Activated CD8-positive, alpha-beta memory T cell treated with anti-CD3 and anti-CD28 coated beads, Interleukin-2, amount 50 U/mL, for 24 hours (primary cell): ENCODE results near the gene TFF2.
A peak's percentile ranks its signal among the peaks of the same experiment; 100 is the strongest.

Experiments used
- DNase-seq: peaks from one replicate; pipeline ENCODE4 v3.0.0-alpha.2; 2020; ENCODE audit errors: extremely low read depth

Gene TFF2

DNA sequence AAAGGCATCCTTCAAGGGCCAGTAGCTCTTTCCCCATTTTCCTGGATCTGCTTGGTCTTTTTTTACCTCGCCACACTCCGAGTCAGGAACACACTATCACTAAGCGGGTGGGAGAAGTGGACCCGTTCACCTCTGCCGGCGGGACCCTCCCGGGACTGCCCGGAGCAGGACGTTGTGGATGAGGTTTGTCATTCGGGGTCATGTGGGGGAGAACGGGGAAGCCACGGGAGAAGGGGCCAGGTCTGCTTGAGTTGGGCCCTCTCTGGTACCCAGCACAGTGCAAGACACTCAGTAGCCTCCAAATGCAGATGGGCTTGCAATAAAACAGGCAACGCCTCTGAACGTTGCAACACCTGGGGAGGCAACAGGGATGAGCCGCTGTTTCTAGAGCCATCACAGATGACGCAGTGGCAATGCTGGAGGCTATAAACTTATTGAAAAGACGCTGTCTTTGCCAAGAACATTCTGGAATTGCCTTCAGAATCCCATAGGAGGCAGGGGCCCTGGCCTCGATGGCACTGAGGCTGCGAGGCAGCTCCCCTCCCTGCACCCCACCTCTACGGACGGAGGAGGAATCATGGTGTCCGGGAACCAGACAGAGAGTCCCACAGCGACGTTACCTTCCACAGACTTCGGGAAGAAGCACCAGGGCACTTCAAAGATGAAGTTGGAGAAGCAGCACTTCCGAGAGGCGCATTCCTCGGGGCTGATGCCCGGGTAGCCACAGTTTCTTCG, 3.8 kb downstream of the TFF2 start:
- DNase-seq: no peak

DNA sequence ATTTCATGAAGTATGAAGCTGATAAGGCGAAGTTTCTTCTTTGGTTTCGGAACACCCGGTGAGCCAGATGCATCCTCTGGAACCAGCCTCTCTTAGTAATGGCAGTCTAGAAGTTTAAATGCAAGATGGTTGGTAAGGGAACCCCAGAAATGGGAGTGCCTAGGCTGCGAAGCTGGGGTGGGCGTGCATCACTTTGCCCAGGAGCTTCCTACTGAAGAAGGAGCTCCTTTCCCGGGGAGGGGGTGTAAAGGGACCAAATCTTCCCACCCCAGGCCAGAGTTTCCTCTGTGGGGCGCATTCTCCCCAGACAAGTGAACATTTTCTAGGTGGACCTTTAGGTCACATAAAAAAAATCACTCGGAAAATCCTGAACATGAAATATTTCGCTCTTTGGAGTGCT, 4.4 kb downstream of the TFF2 start:
- no peak for DNase-seq

DNA sequence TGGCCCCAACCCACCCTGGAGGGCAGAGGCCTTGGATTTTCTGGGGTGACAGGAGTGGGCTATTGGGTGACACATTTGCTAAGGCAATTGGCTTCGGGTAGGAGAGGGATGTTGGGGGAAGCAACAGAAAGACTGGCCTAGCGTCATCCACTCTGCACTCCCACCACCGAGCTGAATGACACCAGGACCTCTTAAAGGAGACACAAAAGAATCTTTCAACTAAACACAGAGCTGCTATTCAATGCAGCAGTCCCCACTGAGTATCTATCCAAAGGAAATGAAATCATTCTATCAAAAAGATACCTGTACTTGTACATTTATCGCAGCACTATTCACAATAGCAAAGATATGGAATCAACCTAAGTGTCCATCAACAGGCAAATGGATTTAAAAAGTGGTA, 6.2 kb downstream of the TFF2 start:
- DNase-seq: no peak

DNA sequence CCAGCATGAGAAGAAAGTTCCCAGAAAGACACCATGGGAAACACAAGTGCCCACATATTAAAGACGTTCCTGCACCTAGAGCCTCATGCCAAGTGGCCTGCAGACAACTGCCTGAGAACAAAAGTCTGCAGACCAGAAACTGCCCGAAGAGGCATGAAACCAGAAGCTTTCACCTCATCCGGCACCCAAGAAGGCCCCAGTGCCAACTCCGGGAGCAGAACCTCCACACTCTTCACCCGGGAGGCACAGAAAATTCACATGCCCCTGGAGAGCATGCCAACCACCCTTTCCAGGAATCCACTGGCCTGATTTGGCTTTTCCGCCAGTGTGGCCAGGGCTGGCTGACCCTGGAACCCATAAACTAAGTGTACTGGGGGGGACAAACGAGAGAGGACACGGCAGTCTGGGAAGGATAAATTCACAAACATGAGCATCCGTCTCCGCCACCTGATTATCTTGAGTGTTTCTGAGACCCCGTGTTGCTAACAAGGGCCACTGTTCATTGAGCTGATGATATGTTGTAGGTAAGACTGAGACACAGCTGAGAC, 6.8 kb downstream of the TFF2 start:
- DNase-seq: no peak

DNA sequence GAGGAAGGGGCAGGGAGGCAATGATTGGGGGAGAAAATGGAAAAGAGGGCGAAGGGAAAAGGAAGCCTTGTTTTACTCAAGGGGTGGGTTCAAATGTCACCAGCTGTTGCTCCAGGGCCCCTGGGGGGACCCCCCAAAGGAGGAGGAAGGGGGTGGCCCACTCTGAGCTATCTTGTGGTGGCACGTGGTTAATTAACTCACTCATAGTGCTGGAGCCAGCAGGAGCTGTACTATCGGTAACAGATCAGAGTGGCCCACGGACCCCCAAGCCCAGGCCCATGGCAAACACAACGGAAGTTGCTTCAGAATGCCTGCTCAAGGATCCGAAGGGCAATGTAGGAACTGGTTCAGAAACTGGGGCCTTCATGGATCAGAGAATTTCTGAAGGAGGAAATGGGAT, 7.2 kb downstream of the TFF2 start:
- DNase-seq: no peak

DNA sequence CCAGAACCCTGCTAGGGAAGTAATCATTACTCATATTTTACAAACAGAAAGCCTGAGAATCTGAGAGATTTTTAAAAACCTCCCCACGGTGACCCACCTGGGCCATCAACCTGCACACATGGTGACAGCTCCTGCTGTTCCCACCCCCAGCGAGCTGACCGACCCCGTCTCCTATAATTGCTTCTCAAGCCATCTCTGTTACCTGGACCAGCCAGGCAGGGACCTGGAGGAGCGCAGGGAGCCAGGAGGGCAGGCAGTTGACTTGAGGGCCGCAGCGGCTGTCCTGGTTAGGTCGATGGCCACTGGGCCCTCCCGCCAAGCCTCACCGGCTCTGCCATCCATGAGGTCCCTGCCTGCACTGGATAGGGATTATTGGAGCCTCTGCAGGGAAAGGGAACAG, 7.7 kb downstream of the TFF2 start:
- no peak for DNase-seq

DNA sequence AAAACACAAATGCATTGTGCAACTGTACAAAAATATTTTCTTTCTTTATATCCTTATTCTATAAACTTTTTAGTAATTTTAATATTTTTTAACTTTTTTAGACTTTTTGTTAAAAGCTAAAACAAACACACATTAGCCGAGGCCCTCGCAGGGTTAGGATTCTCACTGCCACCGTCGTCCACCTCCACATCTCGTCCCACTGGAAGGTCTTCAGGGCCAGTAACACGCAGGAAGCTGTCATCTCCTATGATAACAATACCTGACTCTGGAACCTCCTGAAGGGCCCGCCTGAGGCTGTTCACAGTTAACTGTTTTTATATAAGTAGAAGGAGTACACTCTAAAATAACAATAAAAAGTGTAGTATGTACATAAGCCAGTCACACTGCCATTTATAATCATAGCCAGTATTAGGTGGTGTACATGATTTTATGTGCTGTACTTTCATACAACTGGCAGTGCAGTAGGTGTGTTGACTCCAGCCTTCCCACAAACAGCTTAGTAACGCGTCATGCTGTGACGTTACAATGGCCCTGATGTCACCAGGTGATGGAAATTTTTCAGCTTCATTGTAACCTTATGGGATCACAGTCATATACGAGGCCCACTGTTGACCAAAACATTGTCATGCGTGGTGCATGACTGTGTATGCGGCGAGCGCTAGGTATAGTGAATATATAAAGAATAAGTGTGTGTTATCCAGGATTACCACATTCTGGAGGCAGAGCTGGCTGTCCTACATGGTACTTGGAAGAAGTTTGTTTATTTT, 8.8 kb downstream of the TFF2 start:
- no peak for DNase-seq

DNA sequence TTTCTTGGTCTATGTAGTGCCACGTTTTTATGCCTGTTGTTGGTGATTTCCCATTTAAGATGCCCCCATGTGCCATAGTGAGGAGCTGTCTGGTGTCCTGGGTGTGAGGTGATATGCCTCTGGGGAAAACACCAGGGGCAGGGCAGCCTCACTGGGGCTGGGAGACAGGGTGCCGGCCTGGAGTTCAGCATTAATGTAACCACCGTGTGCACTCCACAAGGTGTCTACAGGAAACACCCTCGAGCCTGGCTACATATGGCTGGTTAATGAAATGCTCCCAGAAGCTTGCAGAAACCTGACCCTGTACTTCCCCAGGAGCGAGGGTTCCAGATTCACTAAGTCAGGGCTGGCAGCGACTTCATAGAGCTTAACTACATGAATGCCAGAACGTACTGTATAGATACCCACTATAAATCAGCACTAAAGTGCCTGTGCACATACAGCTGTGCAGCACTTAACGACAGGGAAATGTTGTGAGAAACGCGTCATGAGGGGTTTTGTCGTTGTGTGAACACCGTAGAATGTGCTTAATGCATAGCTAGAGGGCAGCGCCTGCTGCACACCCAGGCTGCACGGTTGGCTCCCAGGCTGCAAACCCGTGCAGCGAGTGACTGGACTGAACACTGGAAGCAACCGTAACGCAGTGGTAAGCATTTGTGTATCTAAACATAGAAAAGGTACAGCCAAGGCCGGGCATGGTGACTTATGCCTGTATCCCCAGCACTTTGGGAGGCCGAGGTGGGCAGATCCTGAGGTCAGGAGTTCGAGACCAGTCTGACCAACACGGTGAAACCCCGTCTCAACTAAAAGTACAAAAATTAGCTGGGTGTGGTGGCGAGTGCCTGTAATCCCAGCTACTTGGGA, 10.4 kb downstream of the TFF2 start:
- no peak for DNase-seq

DNA sequence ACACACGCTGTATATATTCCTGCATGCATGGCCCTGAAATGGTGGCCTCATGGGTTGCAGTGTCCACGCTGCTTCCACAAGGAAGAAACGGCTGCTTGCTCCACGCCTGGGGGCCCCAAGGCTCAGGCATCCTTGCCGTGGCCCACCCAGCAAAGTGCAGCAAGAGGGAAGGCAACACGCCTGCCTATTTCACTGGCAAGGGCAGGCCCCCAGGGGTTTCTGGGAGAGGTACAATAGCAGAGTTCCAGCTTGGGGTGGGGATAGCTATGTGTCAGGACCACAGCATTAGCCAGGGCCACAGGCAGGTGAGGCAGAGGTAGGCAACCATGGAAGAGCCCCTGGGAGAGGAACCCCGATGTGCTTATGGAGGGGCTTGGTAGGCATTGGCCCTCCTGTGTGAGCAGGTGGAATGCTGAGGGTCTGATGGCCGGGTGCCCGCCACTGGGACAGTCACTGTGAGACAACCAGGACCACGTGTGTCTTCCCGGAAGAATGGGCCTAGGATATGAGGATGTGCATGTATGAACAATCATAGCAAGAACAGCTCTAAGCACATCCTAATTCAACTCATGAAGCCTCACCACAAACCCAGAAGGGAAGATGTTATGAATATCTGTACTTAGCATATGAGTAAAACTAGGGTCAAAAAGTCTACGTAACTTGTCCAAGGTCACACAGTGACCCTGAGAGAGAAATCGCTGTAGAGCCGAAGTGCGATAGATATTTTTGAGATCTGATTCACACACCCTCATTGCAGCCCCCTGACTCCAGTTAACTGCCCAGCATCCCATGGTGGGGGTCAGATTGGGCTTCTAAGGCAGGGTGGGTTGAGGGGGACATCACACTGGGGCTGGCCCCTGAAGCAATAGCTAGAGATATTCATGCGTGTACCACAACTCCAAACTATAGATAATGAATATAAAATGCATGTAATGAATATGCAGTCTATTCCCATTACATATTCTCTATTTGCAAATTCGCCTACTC, 11.8 kb downstream of the TFF2 start:
- no peak for DNase-seq

DNA sequence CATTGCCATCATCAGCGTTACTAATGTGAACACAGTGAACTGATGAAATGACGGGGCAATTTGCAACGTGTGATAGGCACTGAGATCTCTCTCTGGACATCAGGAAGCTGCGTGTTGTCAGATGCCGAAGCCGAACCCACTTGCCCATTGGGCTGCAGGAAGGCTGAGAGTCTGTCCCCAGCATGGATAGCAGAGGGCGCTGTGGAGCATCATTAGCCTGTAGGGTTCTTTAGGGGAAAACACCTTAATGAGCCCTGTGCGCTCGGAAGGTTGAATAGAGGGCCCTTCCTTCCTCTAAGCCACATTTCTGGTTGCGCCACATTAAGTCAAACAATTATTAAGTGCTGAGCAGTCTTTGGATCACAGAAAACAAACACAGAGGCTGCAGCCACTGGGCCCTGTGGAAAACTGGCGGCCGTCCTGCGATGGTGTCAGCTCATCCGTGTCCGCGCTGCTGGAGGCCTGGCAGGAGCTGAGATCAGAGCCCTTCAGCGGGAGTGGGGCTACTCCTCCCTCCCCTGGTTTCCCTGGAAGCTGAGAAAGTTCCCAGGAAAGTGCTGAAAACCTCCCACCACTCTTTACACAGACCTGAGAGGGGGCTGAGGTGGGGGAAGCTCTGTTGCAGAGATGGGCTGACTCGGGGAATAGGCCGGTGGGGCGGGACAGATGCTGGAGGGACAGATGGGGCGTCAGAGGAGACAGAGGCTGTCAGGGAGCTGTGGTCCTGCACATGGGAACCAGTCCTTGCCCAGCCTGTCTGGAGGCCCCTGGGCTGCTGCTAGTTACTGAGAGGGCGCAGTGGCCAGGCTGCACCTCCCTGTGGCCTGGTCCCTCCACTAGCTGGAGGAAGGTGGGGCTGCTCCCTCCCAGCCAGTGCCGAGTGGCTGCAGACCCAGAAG, 12.7 kb downstream of the TFF2 start:
- DNase-seq: peak; percentile 71

DNA sequence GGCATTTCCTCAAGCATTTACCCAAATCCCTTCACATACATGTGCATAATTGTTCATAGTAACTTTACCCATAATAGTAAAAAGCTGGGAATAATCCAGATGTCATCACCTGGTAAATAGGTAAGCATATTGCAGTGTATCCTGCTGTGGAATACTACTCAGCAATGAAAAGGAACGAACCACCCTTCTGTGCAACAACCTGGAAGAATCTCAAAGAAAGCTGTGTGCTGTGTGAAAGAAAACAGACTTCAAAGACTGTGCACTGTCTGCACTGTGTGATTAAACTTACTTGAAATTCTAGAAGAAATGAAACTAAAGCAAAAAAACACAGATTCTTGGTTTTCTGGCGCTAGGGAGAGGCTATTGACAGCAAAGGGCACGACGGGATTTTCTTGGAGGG, 13.5 kb downstream of the TFF2 start:
- no peak for DNase-seq

DNA sequence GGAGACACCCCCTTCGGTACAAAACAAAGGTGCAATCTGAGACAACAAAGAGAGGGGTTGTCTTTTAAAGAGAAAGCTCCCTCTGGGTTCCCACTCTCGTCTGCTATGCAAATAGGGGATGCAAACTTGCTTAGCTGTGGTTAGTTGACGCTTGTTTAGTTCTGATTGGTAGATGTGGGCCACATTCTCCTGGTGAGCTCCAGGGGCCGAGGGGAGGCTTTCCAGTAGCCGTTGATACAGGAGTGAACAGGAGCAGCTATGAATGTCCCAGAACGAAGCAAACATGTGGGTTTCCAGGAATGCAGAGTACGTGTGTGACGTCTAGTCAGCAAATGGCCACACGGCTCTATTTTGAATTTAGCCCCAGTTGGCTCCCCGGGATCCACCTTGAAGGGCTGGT, 14.7 kb downstream of the TFF2 start:
- no peak for DNase-seq

DNA sequence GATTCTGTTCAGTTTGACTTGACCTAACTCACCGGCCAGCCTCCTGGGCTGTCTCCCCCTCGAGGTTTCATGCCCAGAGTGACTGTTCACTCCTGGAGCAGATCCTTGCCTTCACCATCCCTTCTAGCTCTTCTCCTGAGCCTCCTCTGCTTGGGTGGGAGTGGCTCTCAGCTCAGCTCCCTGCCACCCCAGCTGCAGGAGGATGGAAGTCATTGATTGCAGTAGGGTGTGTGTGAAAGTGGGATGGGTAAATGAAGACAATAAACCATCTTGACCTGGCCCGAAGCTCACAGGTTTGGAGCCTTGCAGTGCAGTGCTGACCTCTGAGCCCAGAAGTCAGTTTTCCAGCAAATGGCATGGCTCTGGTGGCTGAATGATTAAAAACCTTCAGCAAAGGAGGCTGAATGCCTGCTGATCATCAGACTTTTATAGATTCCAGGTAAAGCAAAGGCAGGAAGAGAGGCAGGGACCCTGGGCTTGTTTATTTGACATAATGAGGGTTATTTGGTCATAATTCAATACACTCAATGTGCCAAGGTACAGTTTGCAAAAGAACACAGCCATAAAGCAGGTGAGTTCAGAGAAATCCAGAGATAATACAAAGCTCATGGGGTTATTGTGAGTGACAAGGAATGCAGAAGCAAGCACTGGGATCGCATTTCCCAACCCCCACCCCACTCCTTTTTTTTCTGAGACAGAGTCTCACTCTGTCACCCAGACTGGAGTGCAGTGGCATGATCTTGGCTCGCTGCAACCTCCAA, 18.1 kb downstream of the TFF2 start:
- DNase-seq: no peak

DNA sequence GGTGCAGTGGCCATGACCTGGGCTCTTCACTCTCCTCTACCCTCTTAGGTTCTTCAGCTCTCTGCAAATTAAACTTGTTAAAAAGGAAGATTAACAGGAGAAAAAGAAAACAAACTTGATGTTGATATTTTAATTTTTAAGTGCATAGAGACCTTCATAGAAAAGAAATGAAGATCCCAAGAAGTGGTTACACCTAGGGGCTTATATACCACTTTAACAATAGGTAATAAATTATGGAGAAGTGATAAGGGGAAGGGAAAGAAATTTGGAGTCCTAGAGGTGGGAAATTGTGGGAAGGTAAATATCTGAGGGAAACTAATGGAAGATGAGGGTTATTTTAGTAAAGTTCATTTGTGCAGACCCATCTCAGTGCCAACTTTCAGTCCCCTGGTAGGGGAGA, 19.1 kb downstream of the TFF2 start:
- DNase-seq: no peak

DNA sequence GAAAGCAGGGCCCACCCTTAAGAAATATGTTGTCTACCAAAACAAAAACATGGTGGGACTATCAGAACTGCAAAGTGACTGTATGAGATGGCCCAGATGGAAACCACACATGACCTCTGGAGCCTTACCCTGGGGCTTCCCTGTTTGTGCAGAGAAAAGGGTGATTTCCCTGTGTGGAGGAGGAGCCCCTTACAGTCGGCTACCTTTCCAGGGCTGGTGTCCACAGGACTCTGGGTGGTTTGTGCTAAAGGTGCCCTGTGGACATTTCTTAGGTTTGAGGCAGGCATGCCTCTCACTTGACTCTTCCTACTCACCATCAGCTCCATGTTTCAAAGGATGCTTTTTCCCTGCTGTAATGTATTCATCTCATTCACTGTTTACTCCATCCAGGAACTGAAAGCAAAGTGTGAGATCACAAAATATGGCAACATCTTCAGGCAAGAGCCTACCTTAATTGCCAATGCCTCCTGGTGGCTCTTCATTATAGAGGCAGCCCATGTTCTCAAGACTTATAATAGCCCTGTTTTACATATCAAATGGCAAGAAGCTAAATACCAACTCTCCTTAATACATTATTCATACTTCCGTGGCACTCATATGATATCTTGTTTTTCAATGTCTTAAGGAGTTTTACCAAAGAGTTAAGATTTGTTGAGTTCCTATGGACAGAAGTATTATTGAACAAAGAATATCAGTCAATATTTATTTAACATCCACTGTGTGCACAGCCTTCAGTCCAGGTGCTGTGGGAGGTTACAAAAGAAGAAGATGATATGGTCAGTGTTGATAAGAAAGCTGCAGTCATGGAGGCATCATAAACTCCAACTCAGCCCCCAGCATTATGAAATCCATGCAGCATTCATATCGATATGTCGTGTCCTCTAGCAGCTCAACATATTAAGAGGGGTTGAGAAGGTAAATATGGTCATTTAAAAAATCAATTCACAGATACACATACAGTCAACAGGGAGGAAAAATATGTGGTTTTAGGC, 20.1 kb downstream of the TFF2 start:
- no peak for DNase-seq

DNA sequence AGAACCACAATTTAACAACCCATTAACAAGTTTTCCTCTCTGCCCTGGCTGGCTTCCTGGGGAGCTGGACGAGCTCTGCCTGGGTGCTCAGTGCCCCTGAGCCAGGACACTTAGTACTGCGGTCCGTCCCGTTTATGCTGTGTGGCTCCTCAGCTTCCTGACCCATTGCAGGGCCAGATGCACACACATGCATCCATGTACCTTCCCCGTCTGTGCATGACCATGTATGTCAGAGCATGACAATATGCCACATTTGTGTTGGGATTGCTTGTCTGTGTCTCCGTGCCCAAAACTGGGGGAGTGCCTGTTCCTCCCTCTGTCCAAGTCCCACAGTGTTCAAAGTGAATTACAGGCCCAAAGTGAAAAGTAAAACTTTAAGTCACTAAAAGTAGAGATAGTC, 25.9 kb downstream of the TFF2 start:
- no peak for DNase-seq

DNA sequence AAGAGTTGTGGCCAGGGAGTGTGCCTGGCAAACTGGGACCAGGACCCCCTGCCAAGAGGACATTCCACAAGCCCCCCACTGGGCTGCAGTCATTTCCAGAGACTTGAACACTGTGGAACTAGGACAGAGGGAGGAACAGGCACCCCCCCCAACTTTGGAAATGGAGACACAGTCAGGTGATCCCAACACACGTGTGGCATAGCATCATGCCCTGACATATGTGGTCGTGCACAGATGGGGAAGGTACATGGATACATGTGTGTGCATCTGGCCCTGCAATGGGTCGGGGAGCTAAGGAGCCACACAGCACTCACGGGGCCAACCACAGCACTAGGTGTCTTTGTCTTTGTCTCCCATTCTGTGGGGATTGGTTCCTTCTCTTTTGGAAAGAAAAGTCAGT, 28.9 kb downstream of the TFF2 start:
- DNase-seq: no peak

DNA sequence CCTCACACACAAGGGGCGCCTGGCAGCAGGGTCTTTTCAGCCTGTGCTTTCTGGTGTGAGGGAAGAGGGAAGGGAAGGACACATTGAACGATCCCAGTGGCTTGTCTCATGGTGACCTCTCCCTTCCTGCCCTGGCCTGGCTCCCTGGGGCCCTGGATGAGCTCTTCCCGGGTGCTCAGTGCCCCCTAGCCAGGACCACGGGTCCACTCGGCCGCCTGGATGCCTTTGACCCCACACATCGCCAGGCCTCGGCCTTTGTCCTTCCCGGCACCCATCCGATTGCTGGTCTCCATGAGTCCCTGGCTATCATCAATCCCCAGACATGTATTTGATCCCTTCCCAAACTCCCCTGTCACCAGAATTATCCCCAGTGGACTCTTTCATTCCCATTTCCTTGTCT, 29.6 kb downstream of the TFF2 start:
- no peak for DNase-seq
